ENCODE data around the gene GEMIN5. TPM values are rescaled to one million over a fixed set of nuclear protein-coding genes. Genes with fewer than 3 reads are reported as not detected.

GEMIN5 gene
- total and polyA plus RNA-seq, 2 of the 8 experiments (the other 6 are each of a cell fraction or from before 2014, with no cell fraction given) = 12.8 to 47.0 TPM

DNA sequence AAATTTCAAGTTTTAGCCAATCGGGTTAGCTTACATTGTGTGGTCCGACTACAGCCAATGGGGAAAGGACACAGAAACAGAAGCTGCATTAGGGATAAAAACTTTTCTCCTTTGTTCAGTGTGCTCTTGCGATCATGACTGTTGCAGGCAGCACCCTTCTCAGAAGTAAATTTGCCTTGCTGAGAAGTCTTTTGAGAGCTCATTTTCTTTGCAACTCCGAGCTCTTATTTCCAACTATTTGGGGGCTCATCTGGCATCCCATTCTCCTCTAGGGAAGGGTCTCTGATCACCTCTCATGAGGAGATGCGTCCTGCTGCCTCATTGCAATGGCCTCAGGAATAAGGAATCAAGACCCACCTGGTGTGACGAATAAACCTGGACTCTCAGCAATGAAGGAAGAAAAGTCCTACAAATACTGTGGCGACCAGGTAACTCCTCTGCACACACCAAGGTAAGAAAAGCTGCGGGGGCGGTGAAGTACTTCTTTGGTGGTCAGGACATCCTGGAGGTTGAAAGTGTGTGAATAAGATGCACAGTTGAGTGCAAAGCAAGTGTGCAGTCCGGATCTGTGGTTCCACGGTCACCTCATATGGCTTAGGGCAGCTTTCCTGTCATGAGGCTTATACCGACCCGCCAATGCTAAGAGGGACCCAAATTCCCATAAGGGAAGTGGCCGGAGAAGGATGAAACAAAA lies 59.2 kb downstream of the GEMIN5 start (continued):
- TF ChIP-seq BRCA1 (IDR thresholded peaks at IDR 0.05; ENCODE audit: low read depth, low read length) (no peak), ATF3 (IDR thresholded peaks at IDR 0.05; ENCODE audit: insufficient read depth, low read depth, low read length) (no peak)

Measured in H1 (cell line).